ENCODE results near the gene PDE7B.
A peak's percentile ranks its signal among the peaks of the same experiment; 100 is the strongest.

PDE7B gene

GRCh38 chr6:136011475-136011874, 160.0 kb downstream of the PDE7B start:
- DNase-seq (ENCODE audit: low read depth in 1 of 2, low spot score in 1 of 2): no peak
- H3K27me3 ChIP-seq (ENCODE audit: insufficient read depth, poor library complexity, severe bottlenecking): no peaks in the 10 kb centered on the region
- TF ChIP-seq POLR2AphosphoS5 (IDR thresholded peaks at IDR 0.05; ENCODE audit: low read depth) (no peak), SPI1 (IDR thresholded peaks at IDR 0.05; ENCODE audit: borderline replicate concordance, low read depth) (no peak), REST (IDR thresholded peaks at IDR 0.05; ENCODE audit: insufficient replicate concordance, low read depth) (no peak), GABPA (IDR thresholded peaks at IDR 0.05; ENCODE audit: low read depth) (no peak)
- TF ChIP-seq, protein P1, sequence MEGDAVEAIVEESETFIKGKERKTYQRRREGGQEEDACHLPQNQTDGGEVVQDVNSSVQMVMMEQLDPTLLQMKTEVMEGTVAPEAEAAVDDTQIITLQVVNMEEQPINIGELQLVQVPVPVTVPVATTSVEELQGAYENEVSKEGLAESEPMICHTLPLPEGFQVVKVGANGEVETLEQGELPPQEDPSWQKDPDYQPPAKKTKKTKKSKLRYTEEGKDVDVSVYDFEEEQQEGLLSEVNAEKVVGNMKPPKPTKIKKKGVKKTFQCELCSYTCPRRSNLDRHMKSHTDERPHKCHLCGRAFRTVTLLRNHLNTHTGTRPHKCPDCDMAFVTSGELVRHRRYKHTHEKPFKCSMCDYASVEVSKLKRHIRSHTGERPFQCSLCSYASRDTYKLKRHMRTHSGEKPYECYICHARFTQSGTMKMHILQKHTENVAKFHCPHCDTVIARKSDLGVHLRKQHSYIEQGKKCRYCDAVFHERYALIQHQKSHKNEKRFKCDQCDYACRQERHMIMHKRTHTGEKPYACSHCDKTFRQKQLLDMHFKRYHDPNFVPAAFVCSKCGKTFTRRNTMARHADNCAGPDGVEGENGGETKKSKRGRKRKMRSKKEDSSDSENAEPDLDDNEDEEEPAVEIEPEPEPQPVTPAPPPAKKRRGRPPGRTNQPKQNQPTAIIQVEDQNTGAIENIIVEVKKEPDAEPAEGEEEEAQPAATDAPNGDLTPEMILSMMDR (IDR thresholded peaks at IDR 0.05; ENCODE audit: insufficient read depth, low read length): no peak
- H3K4me3 ChIP-seq (replicated peaks; ENCODE audit: insufficient read depth, low read length): no peak overlapping the region
- H3K27ac ChIP-seq (replicated peaks): no peak overlapping the region

DNA sequence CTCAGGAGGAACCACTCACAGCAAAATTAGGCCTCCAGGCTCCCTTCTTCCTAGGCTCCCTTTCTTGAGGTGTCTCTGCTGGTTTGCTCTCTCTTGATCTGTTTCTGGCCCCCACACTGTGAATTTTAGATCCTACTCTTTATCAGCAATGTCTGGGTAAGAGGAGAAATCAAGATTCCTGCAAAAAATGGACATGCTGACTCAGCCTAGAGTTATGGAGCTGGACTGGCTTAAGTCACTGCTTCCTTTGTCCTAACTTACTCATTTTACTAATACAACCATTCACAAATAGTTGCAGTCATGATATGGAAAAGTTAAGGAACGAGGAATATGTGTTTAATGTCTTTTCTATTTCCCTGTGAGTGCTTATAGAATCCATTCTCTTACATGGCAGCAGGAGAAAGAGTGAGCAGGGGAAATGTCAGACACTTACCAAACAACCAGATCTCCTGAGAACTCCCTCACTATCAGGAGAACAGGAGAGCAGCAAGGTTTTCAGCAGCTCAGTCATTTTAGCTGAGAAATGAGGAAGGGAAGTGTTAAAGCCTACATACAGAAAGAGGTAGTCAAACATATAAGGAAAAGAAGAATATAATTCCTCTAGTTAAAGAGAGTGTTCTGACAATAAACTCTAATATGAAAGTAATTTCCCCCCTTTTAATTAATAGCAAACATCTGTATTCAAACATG, 160.8 kb downstream of the PDE7B start:
- no peak overlapping the region for H3K27ac ChIP-seq (replicated peaks)
- no peak for DNase-seq (ENCODE audit: low read depth in 1 of 2, low spot score in 1 of 2)
- H3K27me3 ChIP-seq (ENCODE audit: insufficient read depth, poor library complexity, severe bottlenecking): no peaks in the 10 kb centered on the region
- TF ChIP-seq, protein P1 (IDR thresholded peaks at IDR 0.05; ENCODE audit: insufficient read depth, low read length): no peak
- TF ChIP-seq GABPA (IDR thresholded peaks at IDR 0.05; ENCODE audit: low read depth): no peak
- peak; percentile 71; the same call in 1 of the 2 replicates for TF ChIP-seq SPI1 (IDR thresholded peaks at IDR 0.05; ENCODE audit: borderline replicate concordance, low read depth)
- no peak for TF ChIP-seq REST (IDR thresholded peaks at IDR 0.05; ENCODE audit: insufficient replicate concordance, low read depth)
- H3K4me3 ChIP-seq (replicated peaks; ENCODE audit: insufficient read depth, low read length): no peak overlapping the region

DNA sequence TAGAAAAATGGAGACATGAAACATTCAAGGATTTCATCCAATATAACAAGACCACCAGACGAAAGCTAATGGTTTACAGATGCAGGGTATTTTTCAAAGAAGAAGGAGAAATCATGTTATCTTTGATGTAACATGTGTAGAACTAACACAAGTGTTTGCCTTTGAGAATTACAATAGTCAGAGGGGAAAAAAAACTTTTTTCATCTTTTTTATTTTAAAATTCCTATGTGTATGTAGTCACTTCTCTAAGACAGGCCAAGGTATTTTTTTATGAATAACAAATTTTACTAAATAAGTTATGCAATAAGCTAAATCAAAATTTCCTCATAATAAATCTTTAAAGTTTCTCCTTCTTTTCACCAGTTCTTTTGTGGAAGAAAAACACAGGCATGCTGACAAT, 161.4 kb downstream of the PDE7B start:
- Histone ChIP-seq H3K4me3 (replicated peaks; ENCODE audit: insufficient read depth, low read length) (no peak overlapping the region), H3K27me3 (ENCODE audit: insufficient read depth, poor library complexity, severe bottlenecking) (no peaks in the 10 kb centered on the region), H3K27ac (replicated peaks) (no peak overlapping the region)
- TF ChIP-seq SPI1 (IDR thresholded peaks at IDR 0.05; ENCODE audit: borderline replicate concordance, low read depth) (no peak), REST (IDR thresholded peaks at IDR 0.05; ENCODE audit: insufficient replicate concordance, low read depth) (no peak), GABPA (IDR thresholded peaks at IDR 0.05; ENCODE audit: low read depth) (no peak), POLR2AphosphoS5 (IDR thresholded peaks at IDR 0.05; ENCODE audit: low read depth) (no peak)
- TF ChIP-seq, protein P1 (IDR thresholded peaks at IDR 0.05; ENCODE audit: insufficient read depth, low read length): no peak
- no peak for DNase-seq (ENCODE audit: low read depth in 1 of 2, low spot score in 1 of 2)
